ENCODE data around the gene TNFSF12.

TNFSF12 gene

DNA sequence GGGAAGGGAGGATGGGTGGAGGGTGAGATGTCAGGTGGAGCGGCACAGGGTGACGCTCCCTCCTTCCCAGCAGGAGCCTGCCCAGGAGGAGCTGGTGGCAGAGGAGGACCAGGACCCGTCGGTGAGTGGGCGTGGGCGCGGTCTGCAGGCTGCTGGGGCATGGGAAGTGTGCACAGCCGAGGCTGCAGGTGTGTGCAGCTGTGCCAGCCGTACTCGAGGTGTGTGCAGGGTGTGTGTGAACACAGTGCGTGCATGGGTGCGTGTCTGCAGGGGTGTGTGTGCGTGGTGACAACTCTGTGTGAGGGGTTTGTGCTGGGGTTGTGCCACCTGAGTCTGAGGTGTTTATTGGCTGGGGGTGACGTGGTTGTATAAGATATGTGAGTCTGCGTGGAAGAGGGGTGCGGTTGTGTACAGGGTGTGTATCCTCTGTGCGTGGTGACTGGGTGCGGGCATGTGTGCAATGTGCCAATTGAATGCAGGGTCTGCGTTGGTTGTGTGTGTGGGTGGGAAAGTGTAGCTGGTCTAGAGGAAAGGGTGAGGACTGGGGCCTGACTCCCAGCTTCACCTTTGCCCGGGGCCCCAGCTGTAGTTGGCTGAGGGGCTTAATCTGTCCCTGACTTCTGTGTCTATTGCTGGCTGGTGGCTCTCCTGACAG is 670 bp downstream of the TNFSF12 start:
- DNase-seq, result peak in 1 of 2 experiments; percentile 47

DNA sequence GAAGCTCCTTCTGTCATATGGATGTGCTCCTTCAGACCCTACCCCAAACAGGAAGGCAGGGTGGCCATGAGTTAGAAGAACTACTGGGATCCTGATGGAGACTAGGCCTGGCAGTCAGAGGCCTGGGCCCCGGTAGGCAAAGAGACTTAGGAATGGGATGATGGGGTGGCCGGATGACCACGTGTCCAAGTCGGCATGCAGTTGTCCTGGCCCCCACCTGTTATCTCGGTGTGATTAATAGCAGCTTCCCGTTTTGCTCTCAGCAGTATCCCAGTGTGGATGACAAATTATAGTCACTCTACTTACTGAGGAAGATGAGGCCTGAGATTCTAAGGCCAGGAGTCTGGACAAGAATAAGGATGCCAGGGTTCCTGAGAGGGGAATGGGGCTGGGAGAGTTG is 1.5 kb downstream of the TNFSF12 start:
- no peak for DNase-seq

DNA sequence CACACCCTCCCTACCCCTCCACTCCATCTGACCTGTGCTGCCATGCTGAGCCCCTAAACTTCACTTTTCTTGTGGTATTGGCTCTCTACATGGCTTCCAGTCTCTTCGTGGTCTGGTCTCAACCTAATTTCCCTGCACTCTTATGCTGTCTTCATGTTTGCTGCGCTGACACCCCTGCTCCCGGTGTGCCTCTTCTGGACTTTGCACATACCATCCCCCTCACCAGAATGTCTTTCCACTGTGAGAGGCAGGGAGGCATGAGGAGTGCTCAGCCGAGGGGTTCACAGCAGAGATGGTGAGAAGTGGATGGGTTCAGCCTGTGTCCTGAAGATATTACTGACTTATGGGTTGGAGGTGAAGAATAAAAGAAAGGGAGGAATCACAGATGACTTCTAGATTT is 2.5 kb downstream of the TNFSF12 start:
- no peak for DNase-seq

DNA sequence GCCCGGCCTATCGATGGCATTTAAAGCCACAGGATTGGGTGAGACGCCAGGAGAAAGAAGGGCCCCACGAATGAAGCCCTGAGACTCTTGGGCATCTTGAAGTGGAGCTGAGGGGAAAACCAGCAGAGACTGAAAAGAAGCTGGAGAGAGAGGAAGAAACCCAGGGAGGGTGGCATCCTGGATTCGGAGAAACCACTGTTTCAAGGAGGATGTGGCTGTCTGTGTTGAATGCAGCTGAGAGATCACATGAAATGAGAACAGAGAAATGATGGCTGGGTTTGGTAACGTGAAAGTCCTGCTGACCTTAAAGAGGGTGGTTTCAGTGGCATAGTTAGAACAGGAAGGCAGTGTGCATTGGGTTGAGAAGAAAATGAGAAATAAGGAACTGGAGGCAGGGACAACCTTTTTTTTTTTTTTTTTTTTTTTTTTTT is 3.8 kb downstream of the TNFSF12 start:
- no peak for DNase-seq

DNA sequence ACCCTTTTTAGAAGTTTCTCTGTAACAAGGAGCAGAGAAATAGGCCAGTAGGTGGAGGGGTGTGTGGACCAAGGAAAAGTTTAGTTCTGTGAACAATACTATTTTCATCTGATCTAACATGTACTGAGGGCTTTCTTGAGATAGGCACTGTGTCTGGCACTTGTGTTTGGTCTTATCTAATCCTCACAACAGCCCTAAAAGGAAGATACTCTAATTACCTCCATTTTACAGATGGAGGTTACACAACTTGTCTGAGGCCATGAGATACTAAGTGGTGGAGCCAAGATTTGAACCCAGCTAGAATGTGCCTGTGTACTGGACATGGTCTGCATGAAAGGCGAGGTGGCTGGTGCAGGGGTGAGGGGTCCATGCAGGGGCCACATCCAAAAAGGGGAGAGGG is 4.5 kb downstream of the TNFSF12 start:
- no peak for DNase-seq

DNA sequence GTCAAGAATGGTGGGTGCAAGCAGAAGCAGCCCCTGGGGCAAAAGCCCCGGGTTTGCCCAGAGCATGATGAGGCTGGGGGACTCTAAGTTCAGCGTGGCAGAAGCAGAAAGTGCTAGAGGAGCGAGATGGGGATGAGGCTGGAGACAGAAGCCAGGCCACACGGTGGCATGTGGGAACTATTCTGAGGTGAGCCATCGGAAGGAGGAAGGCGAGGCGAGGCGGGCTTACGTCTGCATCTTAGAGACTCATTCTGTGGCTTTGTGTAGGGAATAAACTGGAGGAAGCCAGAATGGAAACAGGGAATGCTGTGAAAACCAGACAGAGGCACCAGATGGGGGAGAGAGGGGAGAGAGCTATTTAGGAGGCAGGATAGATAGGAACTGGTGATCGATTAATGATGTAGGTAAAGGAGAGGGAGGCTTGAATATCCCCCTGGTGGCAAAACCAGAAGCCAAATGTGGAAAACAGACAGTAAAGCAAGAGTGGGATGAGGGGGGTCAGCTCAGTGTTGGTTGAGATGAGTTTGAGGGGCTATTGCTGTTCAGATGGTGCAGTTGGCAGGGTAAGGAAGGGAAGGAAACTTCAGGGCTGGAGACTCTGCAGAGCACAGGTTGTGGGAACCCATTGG is 6.6 kb downstream of the TNFSF12 start:
- DNase-seq, result no peak

DNA sequence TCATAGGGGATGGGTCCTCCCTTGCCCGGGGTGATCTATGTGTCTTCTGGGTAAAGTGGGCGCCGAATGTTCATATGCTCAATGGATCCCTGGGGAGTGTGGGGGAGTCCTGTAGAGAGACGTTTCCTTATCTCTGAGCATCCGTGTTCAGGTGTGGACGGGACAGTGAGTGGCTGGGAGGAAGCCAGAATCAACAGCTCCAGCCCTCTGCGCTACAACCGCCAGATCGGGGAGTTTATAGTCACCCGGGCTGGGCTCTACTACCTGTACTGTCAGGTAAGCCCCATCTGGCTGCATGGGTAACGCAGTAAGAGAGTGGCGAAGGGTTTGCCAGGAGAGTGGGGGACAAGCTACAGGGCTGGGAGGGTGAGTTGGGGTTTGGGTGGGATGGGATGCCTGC is 7.8 kb downstream of the TNFSF12 start:
- DNase-seq, result no peak

DNA sequence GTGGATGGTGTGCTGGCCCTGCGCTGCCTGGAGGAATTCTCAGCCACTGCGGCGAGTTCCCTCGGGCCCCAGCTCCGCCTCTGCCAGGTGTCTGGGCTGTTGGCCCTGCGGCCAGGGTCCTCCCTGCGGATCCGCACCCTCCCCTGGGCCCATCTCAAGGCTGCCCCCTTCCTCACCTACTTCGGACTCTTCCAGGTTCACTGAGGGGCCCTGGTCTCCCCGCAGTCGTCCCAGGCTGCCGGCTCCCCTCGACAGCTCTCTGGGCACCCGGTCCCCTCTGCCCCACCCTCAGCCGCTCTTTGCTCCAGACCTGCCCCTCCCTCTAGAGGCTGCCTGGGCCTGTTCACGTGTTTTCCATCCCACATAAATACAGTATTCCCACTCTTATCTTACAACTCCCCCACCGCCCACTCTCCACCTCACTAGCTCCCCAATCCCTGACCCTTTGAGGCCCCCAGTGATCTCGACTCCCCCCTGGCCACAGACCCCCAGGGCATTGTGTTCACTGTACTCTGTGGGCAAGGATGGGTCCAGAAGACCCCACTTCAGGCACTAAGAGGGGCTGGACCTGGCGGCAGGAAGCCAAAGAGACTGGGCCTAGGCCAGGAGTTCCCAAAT is 8.4 kb downstream of the TNFSF12 start:
- no peak for DNase-seq

DNA sequence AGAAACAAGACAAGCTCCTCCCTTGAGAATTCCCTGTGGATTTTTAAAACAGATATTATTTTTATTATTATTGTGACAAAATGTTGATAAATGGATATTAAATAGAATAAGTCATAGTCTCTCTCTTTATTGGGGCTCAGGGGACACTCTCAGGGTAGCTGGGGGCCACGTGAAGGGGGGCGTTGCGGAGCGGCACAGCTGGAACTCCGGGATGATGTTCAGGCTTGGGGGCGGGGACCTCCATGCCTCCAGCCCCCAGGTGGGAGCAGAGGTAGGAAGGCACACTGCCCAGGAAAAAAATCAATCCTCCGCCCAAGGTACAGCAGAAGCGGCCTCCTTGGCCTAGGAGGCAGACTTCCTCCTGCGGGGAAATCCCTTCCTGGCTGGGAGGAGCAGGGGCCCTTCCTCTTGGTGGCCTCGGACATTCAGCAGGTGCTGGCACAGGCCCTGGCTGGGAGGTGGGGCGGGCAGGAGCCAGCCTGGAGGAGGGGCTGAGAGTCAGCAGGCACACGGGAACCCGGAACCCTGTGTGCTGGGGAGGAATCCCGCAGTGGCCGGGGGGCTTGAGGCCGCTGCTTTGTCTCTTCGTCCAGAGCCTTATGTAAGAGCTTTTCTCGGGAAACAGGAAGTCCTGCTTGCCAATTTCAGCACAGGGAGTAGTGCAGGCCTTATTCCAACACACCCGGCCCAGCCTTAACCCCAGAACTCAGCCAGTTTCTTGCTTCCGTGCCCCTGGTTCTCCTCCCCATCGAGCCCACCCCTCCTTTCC is 9.1 kb downstream of the TNFSF12 start:
- no peak for DNase-seq

DNA sequence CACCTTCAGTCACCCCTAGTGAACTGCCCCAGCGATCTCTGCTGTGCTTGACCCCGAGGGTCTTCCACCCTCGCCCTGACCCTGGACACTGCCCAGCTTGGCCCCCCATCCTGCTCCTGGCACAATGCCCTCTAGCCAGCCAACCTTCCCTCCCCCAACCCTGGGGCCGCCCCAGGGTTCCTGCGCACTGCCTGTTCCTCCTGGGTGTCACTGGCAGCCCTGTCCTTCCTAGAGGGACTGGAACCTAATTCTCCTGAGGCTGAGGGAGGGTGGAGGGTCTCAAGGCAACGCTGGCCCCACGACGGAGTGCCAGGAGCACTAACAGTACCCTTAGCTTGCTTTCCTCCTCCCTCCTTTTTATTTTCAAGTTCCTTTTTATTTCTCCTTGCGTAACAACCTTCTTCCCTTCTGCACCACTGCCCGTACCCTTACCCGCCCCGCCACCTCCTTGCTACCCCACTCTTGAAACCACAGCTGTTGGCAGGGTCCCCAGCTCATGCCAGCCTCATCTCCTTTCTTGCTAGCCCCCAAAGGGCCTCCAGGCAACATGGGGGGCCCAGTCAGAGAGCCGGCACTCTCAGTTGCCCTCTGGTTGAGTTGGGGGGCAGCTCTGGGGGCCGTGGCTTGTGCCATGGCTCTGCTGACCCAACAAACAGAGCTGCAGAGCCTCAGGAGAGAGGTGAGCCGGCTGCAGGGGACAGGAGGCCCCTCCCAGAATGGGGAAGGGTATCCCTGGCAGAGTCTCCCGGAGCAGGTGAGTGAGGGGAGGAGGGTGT is 9.9 kb downstream of the TNFSF12 start, which contains the start of gene TNFSF13:
Gene TNFSF13 (plus strand): TSS at position 207 of the 776 bp plus-strand sequence. CDS start 290 bp downstream, at position 497.
- DNase-seq, result no peak

DNA sequence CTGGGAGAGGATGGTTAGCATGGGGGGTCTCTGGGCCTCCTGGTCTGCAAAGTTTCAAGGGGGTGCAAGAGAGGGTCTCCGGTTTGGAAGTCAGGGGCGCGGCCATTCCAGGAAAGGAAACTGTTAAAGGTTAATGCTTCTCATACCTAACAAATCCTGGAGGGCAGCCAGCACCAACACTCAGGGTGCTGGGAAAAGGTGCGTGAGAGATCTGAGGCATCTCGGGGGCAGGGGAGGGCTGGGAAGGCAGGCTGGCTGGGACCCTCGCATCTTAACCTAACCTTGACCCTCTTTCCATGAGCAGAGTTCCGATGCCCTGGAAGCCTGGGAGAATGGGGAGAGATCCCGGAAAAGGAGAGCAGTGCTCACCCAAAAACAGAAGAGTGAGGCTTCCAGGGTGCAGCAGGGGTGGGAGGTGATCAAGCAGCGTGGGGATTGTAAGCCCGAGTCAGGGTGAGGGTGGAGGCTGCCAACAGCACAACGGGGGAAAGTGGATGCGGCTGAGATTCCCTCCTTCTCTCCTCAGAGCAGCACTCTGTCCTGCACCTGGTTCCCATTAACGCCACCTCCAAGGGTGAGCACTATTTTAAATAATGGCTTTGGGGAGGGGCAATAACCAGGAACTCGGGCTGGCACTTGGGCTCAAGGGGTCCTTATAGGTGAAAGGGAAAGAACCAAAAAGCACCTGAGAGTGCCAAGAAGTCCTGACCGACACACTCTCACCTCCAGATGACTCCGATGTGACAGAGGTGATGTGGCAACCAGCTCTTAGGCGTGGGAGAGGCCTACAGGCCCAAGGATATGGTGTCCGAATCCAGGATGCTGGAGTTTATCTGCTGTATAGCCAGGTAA is 10.7 kb downstream of the TNFSF12 start:
- DNase-seq, result no peak

DNA sequence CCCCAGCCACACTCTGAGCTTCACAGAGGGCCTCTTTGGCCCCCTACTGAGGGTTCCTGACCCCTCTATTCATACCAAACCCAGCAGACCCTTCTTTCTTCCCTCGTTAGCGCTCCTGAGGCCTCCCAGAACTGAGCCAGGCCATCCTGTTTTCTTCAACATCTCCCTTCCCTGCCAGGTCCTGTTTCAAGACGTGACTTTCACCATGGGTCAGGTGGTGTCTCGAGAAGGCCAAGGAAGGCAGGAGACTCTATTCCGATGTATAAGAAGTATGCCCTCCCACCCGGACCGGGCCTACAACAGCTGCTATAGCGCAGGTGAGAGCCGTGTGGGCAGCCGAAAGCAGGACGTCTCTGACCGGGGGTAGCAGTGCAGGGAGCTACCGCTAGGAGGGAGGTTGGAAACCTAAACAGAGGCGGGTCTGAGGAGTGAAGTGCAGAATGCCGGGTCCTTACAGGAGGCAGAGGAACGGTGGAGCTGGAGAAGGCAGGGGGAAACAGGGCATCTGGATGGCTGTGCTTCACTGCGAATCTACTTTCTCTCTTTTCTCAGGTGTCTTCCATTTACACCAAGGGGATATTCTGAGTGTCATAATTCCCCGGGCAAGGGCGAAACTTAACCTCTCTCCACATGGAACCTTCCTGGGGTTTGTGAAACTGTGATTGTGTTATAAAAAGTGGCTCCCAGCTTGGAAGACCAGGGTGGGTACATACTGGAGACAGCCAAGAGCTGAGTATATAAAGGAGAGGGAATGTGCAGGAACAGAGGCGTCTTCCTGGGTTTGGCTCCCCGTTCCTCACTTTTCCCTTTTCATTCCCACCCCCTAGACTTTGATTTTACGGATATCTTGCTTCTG is 11.5 kb downstream of the TNFSF12 start:
- DNase-seq, result peak; percentile 42 to 54

DNA sequence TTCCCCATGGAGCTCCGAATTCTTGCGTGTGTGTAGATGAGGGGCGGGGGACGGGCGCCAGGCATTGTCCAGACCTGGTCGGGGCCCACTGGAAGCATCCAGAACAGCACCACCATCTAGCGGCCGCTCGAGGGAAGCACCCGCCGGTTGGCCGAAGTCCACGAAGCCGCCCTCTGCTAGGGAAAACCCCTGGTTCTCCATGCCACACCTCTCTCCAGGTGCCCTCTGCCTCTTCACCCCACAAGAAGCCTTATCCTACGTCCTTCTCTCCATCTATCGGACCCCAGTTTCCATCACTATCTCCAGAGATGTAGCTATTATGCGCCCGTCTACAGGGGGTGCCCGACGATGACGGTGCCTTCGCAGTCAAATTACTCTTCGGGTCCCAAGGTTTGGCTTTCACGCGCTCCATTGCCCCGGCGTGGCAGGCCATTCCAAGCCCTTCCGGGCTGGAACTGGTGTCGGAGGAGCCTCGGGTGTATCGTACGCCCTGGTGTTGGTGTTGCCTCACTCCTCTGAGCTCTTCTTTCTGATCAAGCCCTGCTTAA is 12.2 kb downstream of the TNFSF12 start:
- peak; percentile 82 to 84 for DNase-seq

DNA sequence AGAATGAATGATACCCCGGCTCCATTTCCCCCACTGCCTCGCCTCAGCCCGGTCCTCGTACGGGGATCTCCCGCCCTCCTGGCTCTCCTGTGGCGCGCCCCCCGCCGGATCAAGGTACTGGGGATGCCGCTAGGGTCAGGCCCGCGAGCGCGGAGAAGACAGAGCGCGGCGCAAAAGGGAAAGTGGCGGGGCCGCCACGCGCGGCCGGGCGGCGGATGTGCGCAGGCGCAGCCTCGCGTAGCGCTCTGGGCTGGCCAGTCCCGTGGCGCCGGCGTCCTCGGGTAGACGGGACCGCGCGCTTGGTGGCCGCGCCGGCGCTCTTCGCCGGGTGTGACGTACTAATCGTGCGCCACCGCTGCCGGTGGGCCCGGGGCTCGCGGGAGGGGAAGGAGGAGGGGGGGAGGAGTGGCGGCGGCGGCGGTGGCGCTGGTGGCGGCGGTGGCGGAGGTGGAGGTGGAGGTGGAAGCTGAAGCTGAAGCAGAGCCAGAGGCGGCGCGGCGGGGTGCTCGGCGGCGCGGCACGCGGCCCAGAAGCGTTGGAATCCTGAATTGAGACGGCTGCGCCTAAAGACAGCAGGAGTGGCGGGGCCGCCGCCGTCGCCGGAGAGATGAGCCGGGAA is 12.8 kb downstream of the TNFSF12 start, which contains the start of gene SENP3:
Gene SENP3 (plus strand): TSS at position 331 of the 619 bp plus-strand sequence. CDS start 1,158 bp downstream, outside the sequence.
- DNase-seq, result peak; percentile 90 to 92

DNA sequence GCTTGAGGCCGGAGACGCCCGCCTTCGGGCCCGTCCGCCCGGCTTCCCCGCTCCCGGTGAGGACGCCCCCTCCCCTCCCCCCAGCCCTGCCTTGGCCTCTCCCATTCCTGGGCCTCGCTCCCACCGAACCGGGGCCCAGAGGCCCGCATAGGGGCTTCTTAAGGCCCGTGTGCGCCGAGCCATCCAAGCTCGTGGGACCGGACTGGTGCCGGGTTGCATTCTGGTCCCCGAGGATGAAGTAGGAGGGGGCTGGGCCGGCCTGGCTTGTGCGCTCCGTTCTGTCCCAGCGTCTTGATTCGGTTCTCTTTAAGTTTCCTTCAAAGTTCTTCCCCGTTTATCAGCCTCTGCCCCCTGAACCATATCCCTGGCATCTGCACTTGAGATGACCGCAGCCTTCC is 13.3 kb downstream of the TNFSF12 start:
- DNase-seq, result no peak

DNA sequence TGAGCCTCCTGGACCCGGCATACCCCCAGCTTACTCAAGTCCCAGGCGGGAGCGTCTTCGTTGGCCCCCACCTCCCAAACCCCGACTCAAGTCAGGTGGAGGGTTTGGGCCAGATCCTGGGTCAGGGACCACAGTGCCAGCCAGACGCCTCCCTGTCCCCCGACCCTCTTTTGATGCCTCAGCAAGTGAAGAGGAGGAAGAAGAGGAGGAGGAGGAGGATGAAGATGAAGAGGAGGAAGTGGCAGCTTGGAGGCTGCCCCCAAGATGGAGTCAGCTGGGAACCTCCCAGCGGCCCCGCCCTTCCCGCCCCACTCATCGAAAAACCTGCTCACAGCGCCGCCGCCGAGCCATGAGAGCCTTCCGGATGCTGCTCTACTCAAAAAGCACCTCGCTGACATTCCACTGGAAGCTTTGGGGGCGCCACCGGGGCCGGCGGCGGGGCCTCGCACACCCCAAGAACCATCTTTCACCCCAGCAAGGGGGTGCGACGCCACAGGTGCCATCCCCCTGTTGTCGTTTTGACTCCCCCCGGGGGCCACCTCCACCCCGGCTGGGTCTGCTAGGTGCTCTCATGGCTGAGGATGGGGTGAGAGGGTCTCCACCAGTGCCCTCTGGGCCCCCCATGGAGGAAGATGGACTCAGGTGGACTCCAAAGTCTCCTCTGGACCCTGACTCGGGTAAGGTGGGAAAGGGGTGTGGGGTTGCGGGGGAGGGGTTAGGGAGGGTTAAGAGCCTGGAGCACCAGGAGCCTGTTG is 14.4 kb downstream of the TNFSF12 start:
- DNase-seq, result no peak

DNA sequence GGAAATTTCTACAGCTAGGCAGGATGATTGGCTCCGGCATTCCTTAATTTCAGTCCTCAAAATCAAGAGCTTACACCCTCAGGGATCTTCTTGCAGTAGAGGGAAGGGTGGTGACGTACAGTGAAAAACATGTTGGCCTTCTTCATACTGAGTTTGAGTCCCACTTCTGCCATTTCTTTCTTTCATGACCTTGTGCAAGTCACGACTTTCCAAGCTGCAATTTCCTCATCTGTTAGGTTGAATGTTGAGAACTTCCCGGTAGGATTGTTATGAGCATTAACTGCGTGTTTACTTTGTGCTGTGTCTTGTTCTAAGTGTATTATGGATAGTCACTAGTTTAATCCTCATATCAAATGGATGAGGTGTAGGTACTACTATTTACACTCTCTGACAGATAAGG is 20.7 kb downstream of the TNFSF12 start:
- no peak for DNase-seq

DNA sequence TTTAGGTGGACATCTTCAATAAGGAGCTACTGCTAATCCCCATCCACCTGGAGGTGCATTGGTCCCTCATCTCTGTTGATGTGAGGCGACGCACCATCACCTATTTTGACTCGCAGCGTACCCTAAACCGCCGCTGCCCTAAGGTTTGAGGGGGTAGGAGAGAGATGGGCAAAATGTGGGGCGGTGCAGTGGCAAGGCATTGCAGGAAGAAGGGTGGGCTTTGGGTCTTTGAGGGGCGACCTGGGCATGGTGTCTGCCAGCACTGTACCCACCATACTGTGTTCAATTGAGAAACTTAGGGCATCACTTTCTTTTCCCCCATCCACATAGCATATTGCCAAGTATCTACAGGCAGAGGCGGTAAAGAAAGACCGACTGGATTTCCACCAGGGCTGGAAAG is 21.5 kb downstream of the TNFSF12 start:
- DNase-seq, result no peak

DNA sequence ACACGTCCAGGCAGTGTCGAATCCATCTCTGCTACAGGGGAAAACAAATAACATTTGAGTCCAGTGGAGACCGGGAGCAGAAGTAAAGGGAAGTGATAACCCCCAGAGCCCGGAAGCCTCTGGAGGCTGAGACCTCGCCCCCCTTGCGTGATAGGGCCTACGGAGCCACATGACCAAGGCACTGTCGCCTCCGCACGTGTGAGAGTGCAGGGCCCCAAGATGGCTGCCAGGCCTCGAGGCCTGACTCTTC is 23.4 kb downstream of the TNFSF12 start:
- DNase-seq, result no peak

Data from stimulated activated CD4-positive, alpha-beta T cell treated with anti-CD3 and anti-CD28 coated beads, Interleukin-4, amount 100 ng/mL, for 4 hours (primary cell).